Progenitor cell of endocrine pancreas (in vitro differentiated cells): ENCODE results near the gene NGLY1. TPM values are rescaled to one million over a fixed set of nuclear protein-coding genes. Genes with fewer than 3 reads are reported as not detected.

Experiments used
- DNase-seq: peaks from one replicate; pipeline ENCODE4 v3.0.0; 2021; ENCODE audit warnings: low spot score; ENCODE audit not compliant: unreplicated experiment
- H3K27ac Mint-ChIP-seq: 2 replicates; pipeline ENCODE4 v1.8.0; 2021; ENCODE audit warnings: mild to moderate bottlenecking, moderate library complexity, mixed read lengths
- H3K27me3 Mint-ChIP-seq: 2 replicates; pipeline ENCODE4 v1.8.0; 2021; ENCODE audit warnings: mixed read lengths
- H3K36me3 Mint-ChIP-seq: 2 replicates; pipeline ENCODE4 v1.8.0; 2022; ENCODE audit warnings: mixed read lengths; ENCODE audit not compliant: insufficient read depth
- H3K4me1 Mint-ChIP-seq: 2 replicates; pipeline ENCODE4 v1.8.0; 2021; ENCODE audit warnings: low read depth, mixed read lengths
- H3K4me3 Mint-ChIP-seq: 2 replicates; pipeline ENCODE4 v1.8.0; 2021; ENCODE audit warnings: low read depth, mild to moderate bottlenecking, moderate library complexity, mixed read lengths
- H3K9me3 Mint-ChIP-seq: 2 replicates; pipeline ENCODE4 v1.8.0; 2021; ENCODE audit warnings: low read depth, mixed read lengths
- total RNA-seq: library from RNA; stranded (reverse); gene quantifications from 2 replicates; pipeline ENCODE4 v1.2.1, GENCODE V29; 2021
- TF ChIP-seq, protein P1 (sequence below): fragments of 200-600 bp; sonication (generic); IDR thresholded peaks from one replicate; pipeline ENCODE4 v1.5.0; 2021; ENCODE audit warnings: antibody characterized with exemption, mild to moderate bottlenecking; ENCODE audit not compliant: unreplicated experiment

The NGLY1 gene
- total RNA-seq, 1 donor from 2014 or later = 44.5 TPM

DNA sequence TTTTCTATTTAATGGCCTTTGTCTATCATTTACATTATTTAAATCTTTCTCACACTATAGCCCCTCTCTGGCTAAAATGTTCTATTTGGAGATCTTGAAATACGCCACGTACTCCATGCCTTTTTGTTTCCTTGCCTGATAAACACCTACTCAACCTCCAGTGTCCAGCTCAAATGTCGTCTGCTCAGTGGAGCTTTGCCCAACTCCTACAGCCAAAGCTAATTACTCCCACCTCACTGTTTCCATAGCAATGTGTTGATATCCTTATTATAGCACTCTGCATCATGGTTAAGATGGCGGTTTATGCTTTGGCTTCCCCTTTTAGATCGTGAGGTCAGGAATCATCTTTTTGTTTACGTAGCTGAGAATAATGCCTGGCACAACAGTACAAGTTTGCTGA lies 55.9 kb downstream of the NGLY1 start:
- TF ChIP-seq, protein P1, sequence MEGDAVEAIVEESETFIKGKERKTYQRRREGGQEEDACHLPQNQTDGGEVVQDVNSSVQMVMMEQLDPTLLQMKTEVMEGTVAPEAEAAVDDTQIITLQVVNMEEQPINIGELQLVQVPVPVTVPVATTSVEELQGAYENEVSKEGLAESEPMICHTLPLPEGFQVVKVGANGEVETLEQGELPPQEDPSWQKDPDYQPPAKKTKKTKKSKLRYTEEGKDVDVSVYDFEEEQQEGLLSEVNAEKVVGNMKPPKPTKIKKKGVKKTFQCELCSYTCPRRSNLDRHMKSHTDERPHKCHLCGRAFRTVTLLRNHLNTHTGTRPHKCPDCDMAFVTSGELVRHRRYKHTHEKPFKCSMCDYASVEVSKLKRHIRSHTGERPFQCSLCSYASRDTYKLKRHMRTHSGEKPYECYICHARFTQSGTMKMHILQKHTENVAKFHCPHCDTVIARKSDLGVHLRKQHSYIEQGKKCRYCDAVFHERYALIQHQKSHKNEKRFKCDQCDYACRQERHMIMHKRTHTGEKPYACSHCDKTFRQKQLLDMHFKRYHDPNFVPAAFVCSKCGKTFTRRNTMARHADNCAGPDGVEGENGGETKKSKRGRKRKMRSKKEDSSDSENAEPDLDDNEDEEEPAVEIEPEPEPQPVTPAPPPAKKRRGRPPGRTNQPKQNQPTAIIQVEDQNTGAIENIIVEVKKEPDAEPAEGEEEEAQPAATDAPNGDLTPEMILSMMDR = no peak
- no peak overlapping the region for H3K4me3 Mint-ChIP-seq
- no peaks in the 10 kb centered on the region for H3K9me3 Mint-ChIP-seq
- H3K27me3 Mint-ChIP-seq = no peaks in the 10 kb centered on the region
- no peak for DNase-seq
- peaks cover 10% of the 10 kb centered on the region for H3K36me3 Mint-ChIP-seq
- H3K27ac Mint-ChIP-seq = peak overlapping the region; percentile 46
- H3K4me1 Mint-ChIP-seq = peaks cover 14% of the 10 kb centered on the region

DNA sequence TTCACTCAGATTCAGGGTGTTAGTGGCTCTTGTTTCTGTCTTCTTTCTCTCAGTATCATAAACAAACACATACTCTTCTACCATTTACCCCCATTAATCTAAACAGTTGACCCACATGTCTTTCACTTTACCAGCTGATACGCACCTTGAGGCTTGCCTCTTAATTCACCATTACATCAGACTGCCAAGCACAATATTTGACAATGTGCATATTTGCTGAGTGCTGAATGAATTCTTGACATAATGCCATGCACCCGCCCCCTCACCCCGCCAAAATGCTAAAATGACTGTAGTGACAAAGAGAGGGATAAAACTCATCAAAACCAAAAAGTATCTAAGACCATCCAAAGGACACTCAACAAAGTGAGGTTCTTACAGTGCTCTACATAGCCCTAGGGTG lies 57.4 kb downstream of the NGLY1 start:
- TF ChIP-seq, protein P1 = no peak
- Mint-ChIP-seq H3K4me3 (no peak overlapping the region), H3K27me3 (no peaks in the 10 kb centered on the region), H3K27ac (peak overlapping the region; percentile 62), H3K4me1 (peaks cover 14% of the 10 kb centered on the region), H3K9me3 (no peaks in the 10 kb centered on the region), H3K36me3 (peaks cover 9% of the 10 kb centered on the region)
- DNase-seq = no peak

DNA sequence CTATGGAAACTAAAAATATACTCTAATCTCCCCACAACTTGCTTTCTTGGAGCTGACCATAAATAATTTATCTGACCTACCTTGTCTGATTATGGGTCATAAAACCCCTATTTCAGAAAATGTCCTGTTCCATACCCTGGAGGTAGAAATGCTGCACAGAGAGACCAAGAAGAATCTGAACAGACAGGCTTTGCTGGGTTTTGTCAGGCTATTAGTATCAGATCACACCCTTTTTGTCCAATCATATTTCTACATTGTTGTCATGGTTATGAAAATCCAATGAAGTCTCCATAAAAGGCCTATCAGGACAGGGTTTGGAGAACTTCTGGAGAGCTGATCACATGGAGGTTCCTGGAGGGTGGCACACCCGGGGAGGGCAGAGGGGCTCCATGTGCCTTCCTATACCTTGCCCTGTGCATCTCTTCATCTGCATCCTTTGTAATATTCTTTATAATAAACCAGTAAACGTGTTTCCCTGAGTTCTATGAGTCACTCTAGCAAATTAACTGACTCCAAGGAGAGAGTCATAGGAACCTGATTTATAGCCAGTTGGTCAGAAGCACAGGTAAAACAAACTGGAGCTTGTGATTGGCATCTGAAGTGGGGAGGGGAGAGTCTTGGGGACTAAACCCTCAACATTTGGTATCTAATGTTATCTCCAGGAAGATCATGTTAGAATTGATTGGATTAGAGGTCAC lies 58.1 kb downstream of the NGLY1 start:
- Mint-ChIP-seq H3K4me1 (peaks cover 14% of the 10 kb centered on the region), H3K27me3 (no peaks in the 10 kb centered on the region), H3K4me3 (no peak overlapping the region), H3K27ac (no peak overlapping the region), H3K36me3 (peaks cover 9% of the 10 kb centered on the region), H3K9me3 (no peaks in the 10 kb centered on the region)
- no peak for DNase-seq
- TF ChIP-seq, protein P1 = no peak

DNA sequence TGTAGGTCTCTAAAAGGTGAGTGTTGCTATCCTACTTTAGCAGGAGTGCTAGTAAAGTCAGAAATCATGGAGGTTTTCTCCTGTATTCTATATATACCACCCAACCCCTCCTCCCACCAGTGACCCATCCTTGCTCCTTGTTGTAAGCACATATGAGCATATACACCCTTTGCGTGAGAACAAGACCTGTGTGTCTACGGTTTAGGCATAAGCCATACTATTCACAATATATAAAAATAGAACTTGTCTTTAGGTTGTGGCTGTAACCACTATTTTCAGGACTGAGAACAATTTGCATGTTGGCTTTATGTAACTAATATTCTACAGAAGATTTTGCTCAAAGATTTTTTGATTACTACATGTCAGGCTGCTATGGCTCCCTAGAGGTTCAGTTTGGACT lies 59.4 kb downstream of the NGLY1 start:
- Mint-ChIP-seq H3K9me3 (no peaks in the 10 kb centered on the region), H3K4me3 (no peak overlapping the region), H3K27me3 (no peaks in the 10 kb centered on the region), H3K27ac (no peak overlapping the region), H3K4me1 (peaks cover 14% of the 10 kb centered on the region), H3K36me3 (peaks cover 9% of the 10 kb centered on the region)
- TF ChIP-seq, protein P1 = no peak
- DNase-seq = no peak

DNA sequence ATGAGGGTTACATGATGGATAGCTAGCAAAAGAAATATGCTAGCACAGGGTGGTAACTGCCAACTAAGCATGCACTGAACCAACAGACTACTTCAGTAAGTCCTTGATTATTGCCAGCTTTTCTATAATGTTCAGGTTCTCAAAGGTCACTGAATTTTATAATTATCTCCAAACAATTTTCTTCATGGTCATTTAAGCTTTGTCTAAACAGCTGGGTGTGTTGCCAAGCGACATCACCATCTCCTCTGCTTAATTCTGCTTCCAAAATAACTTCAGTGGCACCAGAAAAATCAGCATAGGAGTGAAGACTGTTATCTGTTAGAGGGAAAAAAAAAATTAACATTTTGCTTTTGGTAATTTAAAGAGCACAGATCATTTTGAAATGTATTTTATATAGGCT lies 63.9 kb downstream of the NGLY1 start:
- Mint-ChIP-seq H3K36me3 (peaks cover 15% of the 10 kb centered on the region), H3K4me3 (no peak overlapping the region), H3K27me3 (no peaks in the 10 kb centered on the region), H3K27ac (no peak overlapping the region), H3K9me3 (peaks cover 9% of the 10 kb centered on the region), H3K4me1 (no peaks in the 10 kb centered on the region)
- DNase-seq = no peak
- TF ChIP-seq, protein P1 = no peak
